H9 (cell line): ENCODE results near the gene ARHGAP26. TPM values are rescaled to one million over a fixed set of nuclear protein-coding genes. Genes with fewer than 3 reads are reported as not detected.

ENCODE experiments used
- DNase-seq: peaks from one replicate; pipeline ENCODE4 v3.0.0-alpha.2; 2017
- H2AFZ ChIP-seq: one replicate; pipeline ENCODE4 v1.6.1; 2013; ENCODE audit warnings: mild to moderate bottlenecking, low read length, control low read depth, moderate library complexity
- H2AK5ac ChIP-seq: 2 replicates; pipeline ENCODE4 v1.6.1; 2013; ENCODE audit warnings: low read length, control low read depth, mixed read lengths; ENCODE audit not compliant: insufficient read length
- H2BK120ac ChIP-seq: one replicate; pipeline ENCODE4 v1.6.1; 2013; ENCODE audit warnings: low read depth, mild to moderate bottlenecking, low read length, control low read depth, inconsistent platforms; ENCODE audit not compliant: poor library complexity, severe bottlenecking
- H2BK12ac ChIP-seq: 2 replicates; pipeline ENCODE4 v1.6.1; 2013; ENCODE audit warnings: low read length, control low read depth, mixed read lengths, low read depth; ENCODE audit not compliant: insufficient read length
- H2BK15ac ChIP-seq: 2 replicates; pipeline ENCODE4 v1.6.1; 2013; ENCODE audit warnings: low read depth, low read length, control low read depth
- H2BK20ac ChIP-seq: one replicate; pipeline ENCODE4 v1.6.1; 2013; ENCODE audit warnings: low read depth, mild to moderate bottlenecking, low read length, control low read depth, inconsistent platforms; ENCODE audit not compliant: poor library complexity, severe bottlenecking
- H2BK5ac ChIP-seq: 2 replicates; pipeline ENCODE4 v1.6.1; 2013; ENCODE audit warnings: low read length, control low read depth, mixed read lengths; ENCODE audit not compliant: insufficient read length
- H3K14ac ChIP-seq: 2 replicates; pipeline ENCODE4 v1.6.1; 2013; ENCODE audit warnings: low read length, control low read depth; ENCODE audit not compliant: insufficient read depth
- H3K18ac ChIP-seq: 2 replicates; pipeline ENCODE4 v1.6.1; 2013; ENCODE audit warnings: low read depth, mild to moderate bottlenecking, mixed read lengths, low read length, control low read depth; ENCODE audit not compliant: insufficient read length
- H3K23ac ChIP-seq: 2 replicates; pipeline ENCODE4 v1.6.1; 2013; ENCODE audit warnings: low read length, control low read depth, mixed read lengths, low read depth; ENCODE audit not compliant: insufficient read length
- H3K23me2 ChIP-seq: 2 replicates; pipeline ENCODE4 v1.6.1; 2013; ENCODE audit warnings: low read depth, mild to moderate bottlenecking, mixed read lengths, low read length, control low read depth; ENCODE audit not compliant: insufficient read length, poor library complexity, severe bottlenecking
- H3K27ac ChIP-seq: 2 replicates; pipeline ENCODE4 v1.5.1; 2013; ENCODE audit warnings: low read length, control low read depth, mixed read lengths, low read depth; ENCODE audit not compliant: insufficient read length
- H3K27me3 ChIP-seq: 2 replicates; pipeline ENCODE4 v1.6.1; 2013; ENCODE audit warnings: low read length, control low read depth, inconsistent platforms; ENCODE audit not compliant: insufficient read depth
- H3K4ac ChIP-seq: 2 replicates; pipeline ENCODE4 v1.6.1; 2013; ENCODE audit warnings: low read depth, mild to moderate bottlenecking, control low read depth, inconsistent platforms, low read length, moderate library complexity
- H3K4me1 ChIP-seq: 2 replicates; pipeline ENCODE4 v1.6.1; 2013; ENCODE audit warnings: low read length, control low read depth, inconsistent platforms; ENCODE audit not compliant: insufficient read depth
- H3K4me2 ChIP-seq: 2 replicates; pipeline ENCODE4 v1.6.1; 2013; ENCODE audit warnings: low read length, control low read depth, mixed read lengths; ENCODE audit not compliant: insufficient read length, insufficient read depth
- H3K56ac ChIP-seq: 2 replicates; pipeline ENCODE4 v1.6.1; 2013; ENCODE audit warnings: low read depth, mild to moderate bottlenecking, mixed read lengths, low read length, control low read depth; ENCODE audit not compliant: insufficient read length
- H3K79me1 ChIP-seq: 2 replicates; pipeline ENCODE4 v1.6.1; 2013; ENCODE audit warnings: low read depth, mild to moderate bottlenecking, moderate library complexity, low read length, control low read depth, inconsistent platforms; ENCODE audit not compliant: insufficient read depth, poor library complexity, severe bottlenecking
- H3K79me2 ChIP-seq: 2 replicates; pipeline ENCODE4 v1.6.1; 2013; ENCODE audit warnings: low read length, control low read depth, inconsistent platforms; ENCODE audit not compliant: insufficient read depth
- H3K9ac ChIP-seq: 2 replicates; pipeline ENCODE4 v1.6.1; 2013; ENCODE audit warnings: low read length, control low read depth, mixed read lengths; ENCODE audit not compliant: insufficient read length; ENCODE audit errors: extremely low read depth
- H3K9me3 ChIP-seq: one replicate; pipeline ENCODE4 v1.6.1; 2013; ENCODE audit warnings: low read depth, low read length, inconsistent platforms; ENCODE audit not compliant: control insufficient read depth
- H3T11ph ChIP-seq: one replicate; pipeline ENCODE4 v1.6.1; 2013; ENCODE audit warnings: mild to moderate bottlenecking, low read length, control low read depth, inconsistent platforms
- H4K20me1 ChIP-seq: one replicate; pipeline ENCODE4 v1.6.1; 2013; ENCODE audit not compliant: control insufficient read depth, insufficient read length, insufficient read depth
- H4K5ac ChIP-seq: 2 replicates; pipeline ENCODE4 v1.6.1; 2013; ENCODE audit warnings: low read depth, mild to moderate bottlenecking, mixed read lengths, low read length, control low read depth; ENCODE audit not compliant: insufficient read length
- H4K8ac ChIP-seq: replicated peaks from 2 replicates; pipeline ENCODE4 v1.6.1; 2013; ENCODE audit warnings: low read length, control low read depth, mixed read lengths, low read depth; ENCODE audit not compliant: insufficient read length
- H4K91ac ChIP-seq: 2 replicates; pipeline ENCODE4 v1.6.1; 2013; ENCODE audit warnings: low read depth, mild to moderate bottlenecking, moderate library complexity, mixed read lengths, low read length, control low read depth; ENCODE audit not compliant: insufficient read length
- H3K27ac Mint-ChIP-seq, 3 experiments: 2 replicates in 2 of 3; 3 replicates in 1 of 3; pipeline ENCODE4 v1.8.0; 2020 to 2021; ENCODE audit warnings: mixed read lengths in 3 of 3, mild to moderate bottlenecking in 1 of 3, moderate library complexity in 1 of 3
- H3K27me3 Mint-ChIP-seq: 2 replicates; pipeline ENCODE4 v1.8.0; 2021; ENCODE audit warnings: low read depth, mild to moderate bottlenecking, moderate library complexity, mixed read lengths
- H3K36me3 Mint-ChIP-seq, 3 experiments: 2 replicates in 2 of 3; 3 replicates in 1 of 3; pipeline ENCODE4 v1.8.0; 2020 to 2021; ENCODE audit warnings: low read depth in 3 of 3, mixed read lengths in 3 of 3; ENCODE audit not compliant: insufficient read depth in 1 of 3
- H3K4me1 Mint-ChIP-seq, 2 experiments: 2 replicates each; pipeline ENCODE4 v1.8.0; 2020; ENCODE audit warnings: mixed read lengths in 2 of 2
- H3K4me3 Mint-ChIP-seq, 2 experiments: 2 replicates in 1 of 2; 3 replicates in 1 of 2; pipeline ENCODE4 v1.8.0; 2020 to 2021; ENCODE audit warnings: mild to moderate bottlenecking in 2 of 2, mixed read lengths in 2 of 2, moderate library complexity in 1 of 2
- H3K9me3 Mint-ChIP-seq, 2 experiments: 2 replicates in 1 of 2; 3 replicates in 1 of 2; pipeline ENCODE4 v1.8.0; 2020; ENCODE audit warnings: mild to moderate bottlenecking in 2 of 2, mixed read lengths in 2 of 2, moderate library complexity in 1 of 2
- WGBS: extraction: QIAGEN DNeasy Blood & Tissue Kit; methylation state at CpG from one replicate; pipeline ENCODE4 v1.1.7; 2013; ENCODE audit warnings: missing lambda C conversion rate, low lambda C conversion rate, mixed read lengths; ENCODE audit not compliant: insufficient read length; ENCODE audit errors: extremely low coverage; 5-methylcytosine and 5-hydroxymethylcytosine counted together
- total RNA-seq: library from RNA; stranded (reverse); gene quantifications from 2 replicates; pipeline ENCODE4 v1.2.1, GENCODE V29; 2021
- TF ChIP-seq, protein P1 (sequence below): fragments of 200-600 bp; sonication (generic); conservative IDR thresholded peaks from 3 replicates; pipeline ENCODE4 v1.8.0; 2021; ENCODE audit warnings: antibody characterized with exemption, mild to moderate bottlenecking

The ARHGAP26 gene
- total RNA-seq, 1 experiment from 2014 or later = 13.8 TPM

DNA sequence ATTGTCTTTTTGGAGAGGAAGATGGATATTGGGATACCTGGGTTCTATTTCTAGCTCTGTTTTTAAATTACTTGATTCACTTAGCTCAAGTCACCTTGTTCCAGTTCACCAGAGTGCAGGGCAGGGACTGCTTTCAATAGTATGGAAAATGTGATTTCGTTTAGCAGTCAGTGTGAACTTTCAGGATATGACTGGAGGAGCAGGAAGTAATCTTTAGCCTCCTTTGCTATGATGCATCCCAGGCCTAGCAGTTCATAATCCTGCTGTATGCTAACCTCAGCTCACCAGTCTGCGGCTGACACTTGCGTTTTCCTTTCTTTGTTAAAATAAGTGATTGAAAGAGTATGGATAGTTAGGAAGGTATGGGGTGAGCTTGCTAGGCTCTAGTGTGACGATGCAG lies 169.7 kb downstream of the ARHGAP26 start:
- H3K23ac ChIP-seq = no peak overlapping the region
- H2BK20ac ChIP-seq = no peak overlapping the region
- H2AK5ac ChIP-seq = no peak overlapping the region
- Mint-ChIP-seq H3K27ac (no peak overlapping the region), H3K9me3 (no peaks in the 10 kb centered on the region), H3K27me3 (no peaks in the 10 kb centered on the region), H3K36me3 (no peaks in the 10 kb centered on the region), H3K4me1 (0 out of 4 replicates have a peak, but pooled peaks cover 0 to 2% of the 10 kb centered on the region in 2 experiments), H3K4me3 (no peak overlapping the region)
- H3K18ac ChIP-seq = no peak overlapping the region
- TF ChIP-seq, protein P1, sequence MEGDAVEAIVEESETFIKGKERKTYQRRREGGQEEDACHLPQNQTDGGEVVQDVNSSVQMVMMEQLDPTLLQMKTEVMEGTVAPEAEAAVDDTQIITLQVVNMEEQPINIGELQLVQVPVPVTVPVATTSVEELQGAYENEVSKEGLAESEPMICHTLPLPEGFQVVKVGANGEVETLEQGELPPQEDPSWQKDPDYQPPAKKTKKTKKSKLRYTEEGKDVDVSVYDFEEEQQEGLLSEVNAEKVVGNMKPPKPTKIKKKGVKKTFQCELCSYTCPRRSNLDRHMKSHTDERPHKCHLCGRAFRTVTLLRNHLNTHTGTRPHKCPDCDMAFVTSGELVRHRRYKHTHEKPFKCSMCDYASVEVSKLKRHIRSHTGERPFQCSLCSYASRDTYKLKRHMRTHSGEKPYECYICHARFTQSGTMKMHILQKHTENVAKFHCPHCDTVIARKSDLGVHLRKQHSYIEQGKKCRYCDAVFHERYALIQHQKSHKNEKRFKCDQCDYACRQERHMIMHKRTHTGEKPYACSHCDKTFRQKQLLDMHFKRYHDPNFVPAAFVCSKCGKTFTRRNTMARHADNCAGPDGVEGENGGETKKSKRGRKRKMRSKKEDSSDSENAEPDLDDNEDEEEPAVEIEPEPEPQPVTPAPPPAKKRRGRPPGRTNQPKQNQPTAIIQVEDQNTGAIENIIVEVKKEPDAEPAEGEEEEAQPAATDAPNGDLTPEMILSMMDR = no peak
- no peaks in the 10 kb centered on the region for H3K9me3 ChIP-seq
- H3K4me1 ChIP-seq = no peaks in the 10 kb centered on the region
- no peak overlapping the region for H2AFZ ChIP-seq
- no peak overlapping the region for H4K91ac ChIP-seq
- no peaks in the 10 kb centered on the region for H3K23me2 ChIP-seq
- no peak overlapping the region for H2BK12ac ChIP-seq
- H2BK120ac ChIP-seq = no peak overlapping the region
- H3K27ac ChIP-seq = no peak overlapping the region
- no peak for DNase-seq
- H3K27me3 ChIP-seq = no peaks in the 10 kb centered on the region
- no peaks in the 10 kb centered on the region for H3K79me1 ChIP-seq
- no peaks in the 10 kb centered on the region for H3K79me2 ChIP-seq
- no peak overlapping the region for H2BK15ac ChIP-seq
- no peak overlapping the region for H3K9ac ChIP-seq
- no peak overlapping the region for H3T11ph ChIP-seq
- H4K8ac ChIP-seq = no peak overlapping the region
- no peak overlapping the region for H3K4me2 ChIP-seq
- WGBS = no CpG with 5 or more reads among the region's 4 CpGs
- H2BK5ac ChIP-seq = no peak overlapping the region
- no peak overlapping the region for H4K5ac ChIP-seq
- no peak overlapping the region for H3K4ac ChIP-seq
- H3K56ac ChIP-seq = no peak overlapping the region
- no peaks in the 10 kb centered on the region for H4K20me1 ChIP-seq
- H3K14ac ChIP-seq = no peak overlapping the region
